WTC11 (cell line): ENCODE data around the gene TRMT44. TPM values are rescaled to one million over a fixed set of nuclear protein-coding genes. Genes with fewer than 3 reads are reported as not detected.

Source experiments
- ATAC-seq: fragments of 200-7000 bp; cut with Tn5 transposase; 2 replicates; pipeline ENCODE4 v1.10.0; 2021; ENCODE audit warnings: mild to moderate bottlenecking, moderate library complexity
- CTCF ChIA-PET: fragments of 300-600 bp; sonication (Branson Sonifier 250); formaldehyde crosslinking; loops from one replicate; lab custom pipeline; 2021; ENCODE audit warnings: antibody characterized with exemption; lab: Charles Lee
- POLR2A ChIA-PET: fragments of 350-600 bp; sonication (Branson Sonifier 250); formaldehyde crosslinking; loops from one replicate; lab custom pipeline; 2021; ENCODE audit warnings: antibody characterized with exemption; lab: Charles Lee
- DNase-seq: peaks from one replicate; pipeline ENCODE4 v3.0.0; 2021; ENCODE audit warnings: low spot score
- H3K27ac Mint-ChIP-seq: 2 replicates; pipeline ENCODE4 v1.8.0; 2021; ENCODE audit warnings: mixed read lengths
- H3K27me3 Mint-ChIP-seq: 2 replicates; pipeline ENCODE4 v1.8.0; 2021; ENCODE audit warnings: low read depth, mild to moderate bottlenecking, moderate library complexity, mixed read lengths
- H3K36me3 Mint-ChIP-seq: 2 replicates; pipeline ENCODE4 v1.8.0; 2021; ENCODE audit warnings: mixed read lengths
- H3K4me1 Mint-ChIP-seq: 2 replicates; pipeline ENCODE4 v1.8.0; 2022; ENCODE audit warnings: mixed read lengths
- H3K4me3 Mint-ChIP-seq: 2 replicates; pipeline ENCODE4 v1.8.0; 2021; ENCODE audit warnings: mild to moderate bottlenecking, moderate library complexity, mixed read lengths
- H3K9me3 Mint-ChIP-seq: 2 replicates; pipeline ENCODE4 v1.8.0; 2021; ENCODE audit warnings: mixed read lengths
- ATF1 ChIP-seq: sonication (generic); formaldehyde crosslinking; IDR thresholded peaks from 2 replicates; pipeline ENCODE4 v1.8.1; 2023; ENCODE audit warnings: mild to moderate bottlenecking, moderate library complexity, missing genetic modification reagents
- ATF3 ChIP-seq: sonication (generic); formaldehyde crosslinking; conservative IDR thresholded peaks from 2 replicates; pipeline ENCODE4 v1.8.1; 2022; ENCODE audit warnings: mild to moderate bottlenecking, missing genetic modification reagents
- CREB1 ChIP-seq: sonication (generic); formaldehyde crosslinking; IDR thresholded peaks from 2 replicates; pipeline ENCODE4 v1.8.0; 2023; ENCODE audit warnings: mild to moderate bottlenecking, missing genetic modification reagents
- E2F5 ChIP-seq: sonication (generic); formaldehyde crosslinking; IDR thresholded peaks from 2 replicates; pipeline ENCODE4 v1.8.1; 2022; ENCODE audit warnings: mild to moderate bottlenecking, moderate library complexity, missing genetic modification reagents
- FOXJ3 ChIP-seq: sonication (generic); formaldehyde crosslinking; IDR thresholded peaks from 2 replicates; pipeline ENCODE4 v1.9.0; 2021; ENCODE audit warnings: missing genetic modification reagents, mild to moderate bottlenecking, borderline replicate concordance
- GTF2I ChIP-seq: fragments of 250-450 bp; sonication (Bioruptor Pico); conservative IDR thresholded peaks from 2 replicates; pipeline ENCODE4 v1.4.0; 2021; ENCODE audit warnings: mild to moderate bottlenecking
- PRRX2 ChIP-seq: fragments of 250-450 bp; sonication (Bioruptor Pico); IDR thresholded peaks from 2 replicates; pipeline ENCODE4 v1.8.0; 2021; ENCODE audit warnings: mild to moderate bottlenecking
- RELA ChIP-seq: sonication (generic); formaldehyde crosslinking; IDR thresholded peaks from 2 replicates; pipeline ENCODE4 v1.8.1; 2022; ENCODE audit warnings: missing genetic modification reagents, mild to moderate bottlenecking, borderline replicate concordance
- SMAD3 ChIP-seq: sonication (generic); formaldehyde crosslinking; IDR thresholded peaks from 2 replicates; pipeline ENCODE4 v1.8.0; 2022; ENCODE audit warnings: missing genetic modification reagents, mild to moderate bottlenecking, borderline replicate concordance
- SMAD4 ChIP-seq: sonication (generic); formaldehyde crosslinking; IDR thresholded peaks from 2 replicates; pipeline ENCODE4 v1.8.0; 2022; ENCODE audit warnings: mild to moderate bottlenecking, missing genetic modification reagents
- SOX15 ChIP-seq: fragments of 250-450 bp; sonication (Bioruptor Pico); IDR thresholded peaks from 2 replicates; pipeline ENCODE4 v1.9.0; 2021; ENCODE audit warnings: mild to moderate bottlenecking
- USF2 ChIP-seq: sonication (generic); formaldehyde crosslinking; IDR thresholded peaks from 2 replicates; pipeline ENCODE4 v1.8.1; 2023; ENCODE audit warnings: mild to moderate bottlenecking, missing genetic modification reagents, moderate library complexity
- ZBTB21 ChIP-seq: sonication (generic); formaldehyde crosslinking; IDR thresholded peaks from 2 replicates; pipeline ENCODE4 v1.8.1; 2023; ENCODE audit warnings: mild to moderate bottlenecking, missing genetic modification reagents, borderline replicate concordance
- ZBTB43 ChIP-seq: sonication (generic); formaldehyde crosslinking; IDR thresholded peaks from 2 replicates; pipeline ENCODE4 v1.8.1; 2023; ENCODE audit warnings: mild to moderate bottlenecking, missing genetic modification reagents
- ZNF263 ChIP-seq: sonication (generic); formaldehyde crosslinking; IDR thresholded peaks from 2 replicates; pipeline ENCODE4 v1.8.1; 2022; ENCODE audit warnings: low read depth, mild to moderate bottlenecking, moderate library complexity, missing genetic modification reagents
- ZNF317 ChIP-seq: sonication (generic); formaldehyde crosslinking; IDR thresholded peaks from 2 replicates; pipeline ENCODE4 v1.8.1; 2023; ENCODE audit warnings: low read depth, mild to moderate bottlenecking, moderate library complexity, missing genetic modification reagents, borderline replicate concordance
- ZNF423 ChIP-seq: fragments of 250-450 bp; sonication (Bioruptor Pico); IDR thresholded peaks from 2 replicates; pipeline ENCODE4 v2.1.2; 2022; ENCODE audit warnings: mild to moderate bottlenecking, moderate library complexity
- ZNF425 ChIP-seq: fragments of 250-450 bp; sonication (Bioruptor Pico); conservative IDR thresholded peaks from 2 replicates; pipeline ENCODE4 v1.9.0; 2021; ENCODE audit warnings: mild to moderate bottlenecking
- ZNF671 ChIP-seq: fragments of 250-450 bp; sonication (Bioruptor Pico); IDR thresholded peaks from 2 replicates; pipeline ENCODE4 v1.8.0; 2021; ENCODE audit warnings: mild to moderate bottlenecking
- total RNA-seq: library from RNA; stranded (reverse); gene quantifications from 3 replicates; pipeline ENCODE4 v1.2.3, GENCODE V29; 2021

Gene TRMT44
- total RNA-seq, 1 experiment from 2014 or later: 28.4 TPM

GRCh38 chr4:8401665-8402064, 38.9 kb upstream of the TRMT44 start (continued):
- TF ChIP-seq ZNF425 (CRISPR knock-in tag): no peak
- no peak for TF ChIP-seq ZNF671

GRCh38 chr4:8402181-8402597, 38.4 kb upstream of the TRMT44 start:
- TF ChIP-seq ZBTB43: no peak
- no peak for TF ChIP-seq PRRX2 (CRISPR knock-in tag)
- TF ChIP-seq ZNF423: no peak
- TF ChIP-seq SMAD3: no peak
- DNase-seq: no peak
- peaks cover 13% of the 10 kb centered on the region for H3K9me3 Mint-ChIP-seq
- CTCF ChIA-PET: interaction anchor here (0.6 to 2.7 kb wide), 22 partner anchors 8 to 226 kb away, joined by 3 to 59 read pairs (median 6); partner anchors contain the start of gene HTRA3
- H3K4me3 Mint-ChIP-seq: no peak overlapping the region
- H3K27ac Mint-ChIP-seq: peak overlapping the region; percentile 86
- no peak for ATAC-seq
- H3K36me3 Mint-ChIP-seq: peaks cover 20% of the 10 kb centered on the region
- POLR2A ChIA-PET: no interaction called here
- peaks cover 2% of the 10 kb centered on the region; the same call in 1 of the 2 replicates for H3K27me3 Mint-ChIP-seq
- peaks cover 10% of the 10 kb centered on the region for H3K4me1 Mint-ChIP-seq

GRCh38 chr4:8402640-8403039, 37.9 kb upstream of the TRMT44 start:
- Mint-ChIP-seq H3K27ac (peak overlapping the region; percentile 86), H3K36me3 (peaks cover 20% of the 10 kb centered on the region)

More at GRCh38 chr4:8402640-8403039, 37.9 kb upstream of the TRMT44 start:
- TF ChIP-seq RELA (CRISPR knock-in tag) (no peak), ZNF263 (CRISPR knock-in tag) (no peak), SMAD4 (CRISPR knock-in tag) (no peak), ZBTB21 (CRISPR knock-in tag) (no peak), ATF1 (CRISPR knock-in tag) (no peak), GTF2I (CRISPR knock-in tag) (no peak), CREB1 (CRISPR knock-in tag) (no peak), USF2 (no peak), SOX15 (CRISPR knock-in tag) (no peak), ATF3 (CRISPR knock-in tag) (no peak), FOXJ3 (no peak), E2F5 (CRISPR knock-in tag) (no peak), ZBTB43 (no peak), ZNF317 (CRISPR knock-in tag) (no peak)
- CTCF ChIA-PET: interaction anchor here (0.6 to 2.7 kb wide), 25 partner anchors 8 to 226 kb away, joined by 3 to 59 read pairs (median 5); partner anchors contain the start of gene HTRA3
- no peak overlapping the region for H3K4me3 Mint-ChIP-seq
- POLR2A ChIA-PET: no interaction called here
- no peak for ATAC-seq
- DNase-seq: no peak
- peaks cover 5% of the 10 kb centered on the region for H3K4me1 Mint-ChIP-seq
- H3K9me3 Mint-ChIP-seq: peaks cover 13% of the 10 kb centered on the region
- peaks cover 2% of the 10 kb centered on the region; the same call in 1 of the 2 replicates for H3K27me3 Mint-ChIP-seq
